ENCODE measurements around the gene PELI1. TPM values are rescaled to one million over a fixed set of nuclear protein-coding genes. Genes with fewer than 3 reads are reported as not detected.

Gene PELI1
- total RNA-seq, 2 donors from 2014 or later = 33.1 to 59.4 TPM

DNA sequence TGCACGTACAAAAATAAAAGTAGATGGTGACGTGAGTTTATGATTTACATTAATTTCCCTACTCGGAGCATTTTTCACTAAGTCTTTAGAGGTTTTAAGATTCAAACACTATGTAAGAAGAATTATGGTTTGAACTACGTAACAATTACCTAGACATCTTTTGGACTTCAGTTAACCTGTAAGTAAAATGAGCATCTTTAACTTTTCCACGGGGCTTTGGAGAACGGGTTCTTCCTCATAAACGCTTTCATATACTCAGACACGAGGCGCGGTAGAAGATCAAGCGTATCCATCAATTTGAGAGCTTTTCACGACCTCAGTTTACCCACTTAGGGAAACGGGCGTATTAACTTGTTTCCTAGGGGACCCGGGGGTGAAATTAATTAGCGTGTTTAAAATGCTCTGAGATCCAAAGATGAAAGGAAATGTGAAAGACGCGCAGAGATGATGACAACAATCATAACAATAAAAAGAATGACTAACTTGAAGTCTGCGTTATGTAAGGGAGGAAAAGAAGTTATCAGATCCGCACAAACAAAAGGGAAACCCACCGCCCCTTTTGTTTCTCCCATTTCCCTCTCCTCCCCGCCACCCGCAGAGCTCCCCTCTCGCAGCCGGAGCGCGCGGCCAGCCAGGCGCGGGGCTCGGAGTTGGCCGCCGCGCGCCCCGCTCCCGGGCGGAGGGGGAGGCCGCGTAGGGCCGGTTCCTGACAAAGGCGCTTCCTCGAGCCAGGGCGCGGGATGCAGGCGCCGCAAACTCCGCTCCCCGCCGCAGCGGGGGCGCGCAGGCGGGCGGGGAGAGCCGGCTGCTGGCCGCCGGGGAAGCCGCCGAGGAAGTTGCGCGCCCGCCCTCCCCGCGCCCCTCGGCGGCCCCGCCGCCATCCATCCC, 807 bp downstream of the PELI1 start:
- H3K4me1 Mint-ChIP-seq (ENCODE audit: low read depth) = peaks cover 33% of the 10 kb centered on the region
- peaks cover 10 to 12% of the 10 kb centered on the region in 2 donors for H3K36me3 Mint-ChIP-seq (ENCODE audit: insufficient read depth in 2 of 2)
- peak overlapping the region; percentile 92 to 100 for H3K4me3 Mint-ChIP-seq
- H3K27me3 Mint-ChIP-seq (ENCODE audit: low read depth) = no peaks in the 10 kb centered on the region
- no peaks in the 10 kb centered on the region for H3K9me3 Mint-ChIP-seq
- DNase-seq (peak in 1 of 2 donors; percentile 45), ATAC-seq (replicated peaks in 1 of 2) (peak; percentile 16 to 21)
- H3K27ac Mint-ChIP-seq = peak overlapping the region; percentile 98

DNA sequence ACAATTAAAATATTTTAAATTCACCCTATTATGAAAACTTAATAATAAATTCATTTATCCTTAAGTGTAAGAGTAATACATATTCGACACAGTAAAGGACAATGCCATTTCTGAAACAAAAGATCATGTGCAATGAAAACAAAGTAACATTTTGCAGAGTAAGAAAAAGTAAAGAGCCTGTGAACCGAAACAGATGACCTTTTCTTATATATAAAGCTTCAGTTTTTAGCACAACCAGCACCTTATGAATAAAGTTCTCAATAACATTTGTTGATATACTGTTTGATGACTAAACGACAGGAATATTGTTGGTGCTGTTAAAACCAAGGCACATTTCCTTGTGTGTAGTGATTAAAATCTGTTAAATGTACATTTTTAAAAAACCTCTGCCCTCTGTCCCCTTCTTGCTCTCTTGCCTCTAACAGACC, 1.5 kb downstream of the PELI1 start:
- DNase-seq (no peak), ATAC-seq (replicated peaks in 1 of 2) (no peak)
- Mint-ChIP-seq H3K36me3 (ENCODE audit: insufficient read depth in 2 of 2) (peaks cover 12 to 15% of the 10 kb centered on the region in 2 donors), H3K4me3 (peak overlapping the region; percentile 92 to 100), H3K27ac (peak overlapping the region; percentile 98), H3K4me1 (ENCODE audit: low read depth) (peaks cover 40% of the 10 kb centered on the region), H3K9me3 (no peaks in the 10 kb centered on the region), H3K27me3 (ENCODE audit: low read depth) (no peaks in the 10 kb centered on the region)

DNA sequence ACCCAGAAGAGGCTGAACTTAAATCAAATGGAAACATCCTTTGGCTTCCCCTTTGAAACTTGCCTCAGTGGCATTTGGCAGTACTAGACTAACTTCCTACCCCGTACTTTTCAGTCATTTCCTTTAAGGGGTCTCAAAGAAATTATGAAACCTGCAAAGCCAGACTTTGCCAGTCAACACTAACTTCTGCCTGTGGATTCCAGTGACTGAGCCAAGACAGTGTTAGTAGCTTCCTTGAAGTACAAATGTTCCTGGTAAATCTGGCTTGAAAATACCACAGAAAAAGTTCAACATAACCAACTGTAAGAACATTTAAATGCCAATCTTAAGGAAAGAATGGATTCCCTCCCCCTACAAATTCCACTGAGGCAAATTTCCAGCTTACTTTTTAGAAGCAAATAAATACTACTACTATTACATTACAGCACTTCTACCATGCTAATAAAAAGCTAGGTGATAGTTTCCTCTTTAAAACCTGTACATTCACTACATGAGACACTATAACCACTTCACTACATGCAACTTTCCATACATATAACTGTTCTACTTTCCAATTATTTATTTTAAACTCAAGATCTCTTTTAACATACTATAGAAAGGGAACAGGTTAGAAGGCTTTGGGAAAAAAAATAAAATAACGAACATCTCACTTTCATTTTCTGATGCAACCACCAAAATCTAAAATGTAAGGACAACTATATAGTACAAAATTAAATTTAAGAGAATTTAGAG, 2.4 kb downstream of the PELI1 start:
- H3K4me1 Mint-ChIP-seq (ENCODE audit: low read depth) = peaks cover 49% of the 10 kb centered on the region
- peak overlapping the region; percentile 92 to 100 for H3K4me3 Mint-ChIP-seq
- ATAC-seq (replicated peaks in 1 of 2) (peak in 1 of 2 donors; percentile 1), DNase-seq (no peak)
- H3K36me3 Mint-ChIP-seq (ENCODE audit: insufficient read depth in 2 of 2) = peaks cover 12 to 15% of the 10 kb centered on the region in 2 donors
- no peaks in the 10 kb centered on the region for H3K9me3 Mint-ChIP-seq
- no peaks in the 10 kb centered on the region for H3K27me3 Mint-ChIP-seq (ENCODE audit: low read depth)
- peak overlapping the region; percentile 97 for H3K27ac Mint-ChIP-seq

DNA sequence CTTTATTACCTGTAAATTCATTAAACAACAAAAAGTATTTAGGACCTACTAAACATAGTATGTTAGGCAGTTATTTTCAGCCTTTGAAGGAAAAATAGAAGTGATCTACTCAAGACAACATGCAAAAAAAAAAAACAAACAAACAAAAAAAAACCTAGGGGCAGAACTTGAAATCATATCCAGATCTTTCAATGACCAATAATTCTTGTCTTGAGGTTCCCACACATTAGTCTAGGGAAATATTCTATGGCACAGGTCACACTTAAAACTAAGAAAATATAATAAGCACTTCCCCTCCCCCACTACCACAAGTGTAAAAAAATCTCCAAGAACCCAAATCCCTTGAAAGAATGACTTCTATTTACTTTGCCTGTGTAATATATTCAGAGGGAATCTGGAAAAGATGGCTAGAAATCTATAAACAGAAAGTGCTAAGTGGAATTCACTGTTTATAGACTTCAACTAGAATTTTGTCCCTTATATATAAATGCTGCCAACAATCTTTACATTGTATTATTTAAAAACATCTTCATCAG, 3.5 kb downstream of the PELI1 start:
- Mint-ChIP-seq H3K36me3 (ENCODE audit: insufficient read depth in 2 of 2) (peaks cover 15 to 16% of the 10 kb centered on the region in 2 donors), H3K27ac (peak overlapping the region; percentile 72), H3K9me3 (no peaks in the 10 kb centered on the region), H3K27me3 (ENCODE audit: low read depth) (no peaks in the 10 kb centered on the region), H3K4me1 (ENCODE audit: low read depth) (peaks cover 60% of the 10 kb centered on the region), H3K4me3 (peak overlapping the region; percentile 54 to 84)
- no peak for ATAC-seq (replicated peaks in 1 of 2)
- DNase-seq = no peak

DNA sequence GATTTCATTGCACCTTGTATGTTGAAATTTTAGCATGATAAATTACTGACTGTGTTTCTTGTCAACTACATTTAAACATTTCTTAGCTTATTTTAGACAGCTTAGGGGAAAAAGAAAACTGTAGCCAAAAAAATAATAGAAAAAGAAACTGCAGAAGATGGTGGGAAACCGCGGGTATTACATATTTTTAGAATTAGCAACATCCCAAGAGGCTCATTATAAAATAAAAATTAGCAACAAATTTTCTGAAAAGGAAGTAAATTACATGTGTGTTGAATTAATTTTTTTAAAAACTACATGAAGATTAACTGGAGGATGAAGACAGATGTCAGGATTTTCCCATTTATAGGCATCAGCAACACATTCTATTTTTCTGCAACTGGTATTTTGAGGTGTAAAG, 4.3 kb downstream of the PELI1 start:
- peaks cover 15 to 16% of the 10 kb centered on the region in 2 donors for H3K36me3 Mint-ChIP-seq (ENCODE audit: insufficient read depth in 2 of 2)
- no peak for DNase-seq
- no peak overlapping the region for H3K27ac Mint-ChIP-seq
- peaks cover 68% of the 10 kb centered on the region for H3K4me1 Mint-ChIP-seq (ENCODE audit: low read depth)
- H3K4me3 Mint-ChIP-seq = peak overlapping the region; percentile 9 to 84
- H3K9me3 Mint-ChIP-seq = no peaks in the 10 kb centered on the region
- H3K27me3 Mint-ChIP-seq (ENCODE audit: low read depth) = no peaks in the 10 kb centered on the region
- no peak for ATAC-seq (replicated peaks in 1 of 2)

DNA sequence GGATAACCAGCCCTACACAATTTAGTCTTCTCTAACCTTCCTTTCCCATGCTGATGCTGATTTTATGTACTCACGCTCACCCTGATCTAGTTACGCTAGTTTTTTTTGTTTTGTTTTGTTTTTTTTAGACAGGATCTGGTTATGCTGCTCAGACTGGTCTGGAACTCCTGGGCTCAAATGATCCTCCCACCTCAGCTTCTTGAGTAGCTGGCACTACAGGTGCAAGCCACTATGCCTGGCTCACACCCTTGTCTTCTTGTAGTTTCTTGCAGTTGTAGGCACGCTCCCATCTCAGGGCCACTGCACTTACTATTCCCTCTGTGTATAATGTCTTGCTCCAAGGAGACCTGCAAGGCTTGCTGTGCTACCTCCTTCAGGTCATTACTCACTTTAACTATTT, 6.2 kb downstream of the PELI1 start:
- peak overlapping the region; percentile 38 to 58 for H3K4me3 Mint-ChIP-seq

DNA sequence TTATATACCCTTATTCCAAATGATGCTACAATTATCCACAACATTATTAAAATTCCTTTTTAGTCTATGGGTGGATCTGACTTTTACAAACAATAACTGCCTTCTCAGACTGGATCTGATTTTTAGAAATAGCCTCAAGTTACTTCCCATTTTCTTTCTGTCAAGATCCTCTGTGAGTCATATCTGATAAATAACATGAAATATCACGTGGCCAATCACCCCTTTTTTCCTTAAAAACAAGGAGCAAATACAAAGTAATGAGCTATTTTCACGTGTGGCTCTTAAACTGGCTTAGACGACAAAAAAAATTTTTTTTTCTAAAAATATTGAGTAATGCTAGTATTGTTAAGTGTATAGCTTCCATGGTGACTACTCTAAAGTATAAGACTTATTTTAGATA, 6.7 kb downstream of the PELI1 start:
- H3K4me3 Mint-ChIP-seq = peak overlapping the region in 1 of 2 donors; percentile 1
- H3K36me3 Mint-ChIP-seq (ENCODE audit: insufficient read depth in 2 of 2) = peaks cover 9 to 11% of the 10 kb centered on the region in 2 donors
- DNase-seq (no peak), ATAC-seq (replicated peaks in 1 of 2) (no peak)
- H3K4me1 Mint-ChIP-seq (ENCODE audit: low read depth) = peaks cover 91% of the 10 kb centered on the region
- H3K27me3 Mint-ChIP-seq (ENCODE audit: low read depth) = no peaks in the 10 kb centered on the region
- H3K9me3 Mint-ChIP-seq = no peaks in the 10 kb centered on the region
- H3K27ac Mint-ChIP-seq = no peak overlapping the region

More for the DNA sequence above, 6.2 kb downstream of the PELI1 start:
- peaks cover 87% of the 10 kb centered on the region for H3K4me1 Mint-ChIP-seq (ENCODE audit: low read depth)
- H3K36me3 Mint-ChIP-seq (ENCODE audit: insufficient read depth in 2 of 2) = peaks cover 10 to 12% of the 10 kb centered on the region in 2 donors
- no peaks in the 10 kb centered on the region for H3K9me3 Mint-ChIP-seq
- DNase-seq (no peak), ATAC-seq (replicated peaks in 1 of 2) (no peak)
- H3K27ac Mint-ChIP-seq = peak overlapping the region; percentile 25
- no peaks in the 10 kb centered on the region for H3K27me3 Mint-ChIP-seq (ENCODE audit: low read depth)

DNA sequence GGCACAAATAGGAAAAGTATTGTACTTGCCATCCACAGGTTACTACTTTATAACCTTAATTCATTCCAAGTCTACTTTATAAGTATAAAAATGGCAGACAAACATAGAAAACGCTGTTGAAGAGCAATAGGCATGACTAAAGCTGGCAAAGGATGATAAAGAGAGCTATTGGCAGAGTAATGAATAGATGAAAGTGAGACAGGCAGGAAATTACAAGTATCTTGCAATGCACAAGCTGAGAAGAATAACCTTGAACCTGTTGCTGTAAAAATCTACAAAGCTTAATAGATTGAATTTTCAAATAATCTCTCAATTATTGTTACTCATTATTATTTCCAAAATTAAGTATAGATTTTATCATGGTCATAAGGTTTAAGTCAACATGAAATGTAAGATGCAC, 8.8 kb downstream of the PELI1 start:
- ATAC-seq (replicated peaks in 1 of 2) = peak; percentile 33 to 37
- peaks cover 95% of the 10 kb centered on the region for H3K4me1 Mint-ChIP-seq (ENCODE audit: low read depth)
- DNase-seq = no peak
- peak overlapping the region; percentile 78 for H3K27ac Mint-ChIP-seq
- H3K36me3 Mint-ChIP-seq (ENCODE audit: insufficient read depth in 2 of 2) = peaks cover 7 to 15% of the 10 kb centered on the region in 2 donors
- H3K4me3 Mint-ChIP-seq = peak overlapping the region; percentile 21 to 80
- H3K9me3 Mint-ChIP-seq = no peaks in the 10 kb centered on the region
- H3K27me3 Mint-ChIP-seq (ENCODE audit: low read depth) = no peaks in the 10 kb centered on the region

DNA sequence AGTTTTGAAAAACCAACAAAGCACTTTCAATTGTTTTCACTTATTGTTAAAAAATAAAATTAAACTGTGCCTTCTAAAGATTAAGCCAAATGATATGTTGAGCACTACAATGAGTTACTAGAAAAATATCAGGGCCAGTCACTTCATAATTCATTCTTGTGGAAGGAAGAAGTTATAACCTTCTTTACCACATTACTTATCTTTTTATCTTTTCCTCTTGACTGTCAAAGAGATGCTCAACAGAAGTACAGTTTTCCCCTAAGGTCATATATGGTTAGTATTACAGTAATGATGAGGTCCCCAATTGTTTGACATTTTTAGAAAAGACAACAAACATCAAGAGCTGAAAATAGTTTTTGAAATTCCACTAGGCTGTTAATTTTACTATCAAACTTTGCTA, 9.4 kb downstream of the PELI1 start:
- peak in 1 of 2 donors; percentile 20 for ATAC-seq (replicated peaks in 1 of 2)
- Mint-ChIP-seq H3K36me3 (ENCODE audit: insufficient read depth in 2 of 2) (peaks cover 7 to 15% of the 10 kb centered on the region in 2 donors), H3K4me3 (peak overlapping the region; percentile 21 to 80), H3K4me1 (ENCODE audit: low read depth) (peaks cover 95% of the 10 kb centered on the region), H3K27ac (peak overlapping the region; percentile 78), H3K9me3 (no peaks in the 10 kb centered on the region), H3K27me3 (ENCODE audit: low read depth) (no peaks in the 10 kb centered on the region)
- no peak for DNase-seq

DNA sequence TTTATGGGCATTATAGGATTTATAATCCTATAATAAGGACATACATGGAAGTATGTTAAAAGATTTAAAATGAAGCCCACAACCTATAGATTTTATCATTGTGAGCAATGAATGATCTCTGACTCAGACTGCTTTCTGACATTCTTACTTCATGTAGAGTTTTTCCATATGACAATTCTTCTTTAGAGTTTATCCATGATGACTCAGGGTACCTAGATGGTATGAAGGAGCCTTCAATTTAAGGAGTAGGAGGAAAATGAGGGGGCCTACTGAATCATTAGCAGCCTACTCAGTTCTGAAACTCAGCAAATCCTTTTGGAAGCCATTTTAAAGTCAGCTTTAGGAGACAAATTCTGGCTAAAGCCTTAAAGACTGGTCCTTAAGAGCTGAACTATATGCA, 10.4 kb downstream of the PELI1 start:
- H3K4me1 Mint-ChIP-seq (ENCODE audit: low read depth) = peaks cover 95% of the 10 kb centered on the region
- DNase-seq (no peak), ATAC-seq (replicated peaks in 1 of 2) (peak; percentile 82 to 86)
- peak overlapping the region; percentile 21 to 80 for H3K4me3 Mint-ChIP-seq
- peaks cover 7 to 13% of the 10 kb centered on the region in 2 donors for H3K36me3 Mint-ChIP-seq (ENCODE audit: insufficient read depth in 2 of 2)
- peak overlapping the region; percentile 78 for H3K27ac Mint-ChIP-seq
- no peaks in the 10 kb centered on the region for H3K27me3 Mint-ChIP-seq (ENCODE audit: low read depth)
- no peaks in the 10 kb centered on the region for H3K9me3 Mint-ChIP-seq

DNA sequence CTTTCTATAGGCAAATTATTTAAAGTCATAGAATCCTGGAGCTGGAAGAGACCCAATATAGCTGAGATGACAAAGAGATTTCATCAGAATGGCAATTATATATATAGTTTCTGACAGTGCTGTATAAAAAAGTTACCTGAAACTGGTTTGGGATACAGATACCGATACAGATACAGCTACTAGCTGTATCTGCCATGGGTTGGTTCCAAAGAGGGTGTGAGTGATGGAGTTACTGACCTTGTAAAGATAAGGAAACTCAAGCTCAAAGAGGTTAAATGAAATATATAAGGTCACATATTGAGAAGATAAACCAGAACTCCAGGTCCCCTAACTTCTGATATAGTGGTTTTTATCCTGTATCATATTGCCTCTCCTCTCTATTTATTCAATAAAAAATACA, 10.9 kb downstream of the PELI1 start:
- DNase-seq = no peak
- H3K27me3 Mint-ChIP-seq (ENCODE audit: low read depth) = no peaks in the 10 kb centered on the region
- H3K4me3 Mint-ChIP-seq = peak overlapping the region; percentile 54 to 76
- H3K27ac Mint-ChIP-seq = peak overlapping the region; percentile 88
- ATAC-seq (replicated peaks in 1 of 2) = peak; percentile 49 to 50
- peaks cover 4 to 8% of the 10 kb centered on the region in 2 donors for H3K36me3 Mint-ChIP-seq (ENCODE audit: insufficient read depth in 2 of 2)
- peaks cover 95% of the 10 kb centered on the region for H3K4me1 Mint-ChIP-seq (ENCODE audit: low read depth)
- no peaks in the 10 kb centered on the region for H3K9me3 Mint-ChIP-seq

DNA sequence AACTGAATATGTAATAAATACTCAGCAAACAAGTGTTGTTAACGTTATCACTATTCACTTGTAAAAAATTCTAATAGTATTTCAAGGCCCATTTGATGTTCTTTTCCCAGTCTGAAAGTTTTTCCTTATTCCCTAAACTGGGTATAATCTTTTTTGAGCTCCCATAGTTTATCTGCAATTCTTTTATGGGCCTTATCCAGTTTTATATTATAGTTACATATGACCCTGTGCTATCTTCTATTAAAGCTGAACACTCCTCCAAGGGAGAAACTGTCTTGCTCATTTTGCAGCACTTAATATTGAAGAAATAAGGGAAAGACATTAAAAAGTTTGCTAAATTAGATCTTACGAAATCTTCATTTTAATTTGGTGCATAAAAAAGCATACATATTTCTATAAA, 13.9 kb downstream of the PELI1 start:
- Mint-ChIP-seq H3K4me3 (peak overlapping the region; percentile 49 to 66), H3K9me3 (no peaks in the 10 kb centered on the region), H3K27ac (peak overlapping the region; percentile 81), H3K36me3 (ENCODE audit: insufficient read depth in 2 of 2) (peaks cover 2 to 8% of the 10 kb centered on the region in 2 donors), H3K4me1 (ENCODE audit: low read depth) (peaks cover 92% of the 10 kb centered on the region), H3K27me3 (ENCODE audit: low read depth) (no peaks in the 10 kb centered on the region)
- DNase-seq (no peak), ATAC-seq (replicated peaks in 1 of 2) (no peak)

DNA sequence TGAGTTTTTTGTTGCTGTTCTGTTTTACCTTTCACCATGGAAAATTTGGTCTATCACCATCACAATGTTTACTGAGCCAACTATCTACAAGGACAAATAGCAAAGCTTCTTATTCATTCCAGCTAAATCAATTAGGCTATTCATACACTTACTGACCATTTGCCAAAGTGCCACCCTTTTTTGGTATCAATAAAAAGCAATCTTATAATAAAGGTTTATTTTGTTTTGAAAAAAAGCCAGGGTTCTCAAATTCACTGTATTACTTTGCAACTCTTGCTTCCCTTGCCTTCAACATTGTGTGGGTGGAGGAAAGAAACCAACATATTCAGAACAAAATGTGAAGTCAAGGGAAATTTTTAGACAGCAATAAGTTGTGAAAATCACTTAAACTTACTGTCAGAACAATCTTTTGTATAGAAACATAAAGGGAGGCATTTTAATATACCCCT, 15.3 kb downstream of the PELI1 start:
- Mint-ChIP-seq H3K36me3 (ENCODE audit: insufficient read depth in 2 of 2) (peaks cover 2 to 8% of the 10 kb centered on the region in 2 donors), H3K4me3 (peak overlapping the region; percentile 51 to 81), H3K27me3 (ENCODE audit: low read depth) (no peaks in the 10 kb centered on the region), H3K4me1 (ENCODE audit: low read depth) (peaks cover 92% of the 10 kb centered on the region), H3K27ac (peak overlapping the region; percentile 92), H3K9me3 (no peaks in the 10 kb centered on the region)
- no peak for DNase-seq
- ATAC-seq (replicated peaks in 1 of 2) = peak; percentile 41 to 49
